BLaER1 (cell line): Measurements from ENCODE around the gene PRKCA.

Experiments
- H3K27ac ChIP-seq: shearing (Covaris generic); formaldehyde crosslinking; 2 replicates; pipeline ENCODE4 v1.8.1; 2022
- H3K27me3 ChIP-seq: shearing (Covaris generic); formaldehyde crosslinking; 2 replicates; pipeline ENCODE4 v1.8.1; 2022
- H3K36me3 ChIP-seq: shearing (Covaris generic); formaldehyde crosslinking; 2 replicates; pipeline ENCODE4 v1.8.1; 2022
- H3K4me1 ChIP-seq: shearing (Covaris generic); formaldehyde crosslinking; 2 replicates; pipeline ENCODE4 v1.8.1; 2022
- H3K4me2 ChIP-seq: shearing (Covaris generic); formaldehyde crosslinking; 2 replicates; pipeline ENCODE4 v1.8.1; 2022
- H3K4me3 ChIP-seq: shearing (Covaris generic); formaldehyde crosslinking; 2 replicates; pipeline ENCODE4 v1.8.1; 2022
- H3K9ac ChIP-seq: shearing (Covaris generic); formaldehyde crosslinking; 2 replicates; pipeline ENCODE4 v1.8.1; 2022
- H3K9me3 ChIP-seq: shearing (Covaris generic); formaldehyde crosslinking; 2 replicates; pipeline ENCODE4 v1.8.1; 2022
- H4K20me1 ChIP-seq: shearing (Covaris generic); formaldehyde crosslinking; 2 replicates; pipeline ENCODE4 v1.8.1; 2022
- Cebpa-rat ChIP-seq: shearing (Covaris generic); IDR thresholded peaks from 2 replicates; pipeline ENCODE4 v1.8.1; 2022

PRKCA gene

DNA sequence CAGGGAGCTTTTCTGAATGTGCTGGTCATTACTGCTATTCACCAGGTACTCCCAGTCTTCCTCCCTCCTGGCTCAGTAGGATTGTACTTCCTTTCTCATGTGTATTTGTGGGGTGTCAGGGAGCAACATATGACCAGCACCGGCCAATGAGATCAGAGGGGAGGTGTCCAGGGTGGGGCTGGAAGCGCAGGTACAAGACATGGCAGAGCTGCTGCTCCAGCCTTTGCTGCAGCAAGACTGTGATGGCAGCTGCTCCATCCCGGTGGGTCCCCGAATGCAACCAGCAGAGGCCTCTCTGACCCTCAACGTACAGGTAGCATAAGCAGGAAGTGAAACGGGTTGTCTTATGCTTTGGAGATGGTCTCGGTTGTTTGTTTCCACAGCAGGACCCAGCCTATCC is 478.7 kb downstream of the PRKCA start:
- Histone ChIP-seq H3K4me2 (peak overlapping the region; percentile 18; the same call in 1 of the 2 replicates), H3K9me3 (no peaks in the 10 kb centered on the region), H3K36me3 (no peaks in the 10 kb centered on the region), H3K27me3 (no peaks in the 10 kb centered on the region), H3K9ac (no peak overlapping the region), H3K4me1 (peaks cover 72% of the 10 kb centered on the region), H4K20me1 (no peaks in the 10 kb centered on the region), H3K4me3 (no peak overlapping the region), H3K27ac (no peak overlapping the region)
- TF ChIP-seq Cebpa-rat, result no peak

- no peaks in the 10 kb centered on the region for H4K20me1 ChIP-seq
- H3K9me3 ChIP-seq, result no peaks in the 10 kb centered on the region
- H3K36me3 ChIP-seq, result no peaks in the 10 kb centered on the region
- TF ChIP-seq Cebpa-rat, result peak; percentile 55; the same call in 1 of the 2 replicates
- H3K27me3 ChIP-seq, result no peaks in the 10 kb centered on the region
- peak overlapping the region; percentile 7 for H3K27ac ChIP-seq
- no peak overlapping the region for H3K4me3 ChIP-seq
- peaks cover 72% of the 10 kb centered on the region for H3K4me1 ChIP-seq
- H3K4me2 ChIP-seq, result peak overlapping the region; percentile 84
- H3K9ac ChIP-seq, result no peak overlapping the region
These were observed 480.4 kb downstream of the PRKCA start for GRCh38 chr17:66782851-66783250.

DNA sequence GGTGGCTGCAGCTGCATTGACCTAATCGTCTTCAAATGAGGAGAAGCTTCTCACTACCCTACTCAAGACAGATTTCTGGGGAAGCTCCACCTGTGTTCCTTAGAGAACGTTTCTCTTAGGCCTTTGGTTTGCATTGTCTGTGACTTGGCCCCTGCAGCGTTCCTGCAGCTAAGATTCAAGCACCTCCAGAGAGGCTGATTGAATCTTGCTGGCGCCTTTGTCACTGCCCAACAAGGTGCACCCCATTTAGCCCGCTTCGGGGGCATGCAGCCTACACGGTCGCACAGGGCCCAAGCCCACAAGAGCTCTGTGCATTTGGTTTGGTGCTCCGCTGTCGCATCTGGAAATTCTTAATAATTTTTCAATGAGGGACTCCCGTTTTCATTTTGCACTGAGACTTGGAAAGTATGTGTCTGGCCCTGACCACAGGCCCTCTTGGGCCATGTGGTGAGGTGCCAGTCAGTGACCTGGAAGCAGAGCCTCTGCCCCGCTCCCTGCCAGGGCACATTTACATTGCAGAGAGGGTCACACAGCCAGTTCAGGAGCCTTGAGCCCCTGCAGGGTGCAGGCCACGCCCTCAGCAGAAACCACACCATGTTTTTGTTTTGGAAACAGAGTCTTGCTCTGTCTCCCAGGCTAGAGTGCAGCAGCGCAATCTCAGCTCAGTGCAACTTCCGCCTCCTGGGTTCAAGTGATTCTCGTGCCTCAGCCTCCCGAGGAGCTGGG is 481.4 kb downstream of the PRKCA start:
- Histone ChIP-seq H3K4me1 (peaks cover 78% of the 10 kb centered on the region), H4K20me1 (no peaks in the 10 kb centered on the region), H3K9ac (no peak overlapping the region), H3K27me3 (no peaks in the 10 kb centered on the region), H3K9me3 (no peaks in the 10 kb centered on the region), H3K4me3 (no peak overlapping the region), H3K27ac (peak overlapping the region; percentile 89), H3K4me2 (peak overlapping the region; percentile 84), H3K36me3 (no peaks in the 10 kb centered on the region)
- TF ChIP-seq Cebpa-rat, result no peak

DNA sequence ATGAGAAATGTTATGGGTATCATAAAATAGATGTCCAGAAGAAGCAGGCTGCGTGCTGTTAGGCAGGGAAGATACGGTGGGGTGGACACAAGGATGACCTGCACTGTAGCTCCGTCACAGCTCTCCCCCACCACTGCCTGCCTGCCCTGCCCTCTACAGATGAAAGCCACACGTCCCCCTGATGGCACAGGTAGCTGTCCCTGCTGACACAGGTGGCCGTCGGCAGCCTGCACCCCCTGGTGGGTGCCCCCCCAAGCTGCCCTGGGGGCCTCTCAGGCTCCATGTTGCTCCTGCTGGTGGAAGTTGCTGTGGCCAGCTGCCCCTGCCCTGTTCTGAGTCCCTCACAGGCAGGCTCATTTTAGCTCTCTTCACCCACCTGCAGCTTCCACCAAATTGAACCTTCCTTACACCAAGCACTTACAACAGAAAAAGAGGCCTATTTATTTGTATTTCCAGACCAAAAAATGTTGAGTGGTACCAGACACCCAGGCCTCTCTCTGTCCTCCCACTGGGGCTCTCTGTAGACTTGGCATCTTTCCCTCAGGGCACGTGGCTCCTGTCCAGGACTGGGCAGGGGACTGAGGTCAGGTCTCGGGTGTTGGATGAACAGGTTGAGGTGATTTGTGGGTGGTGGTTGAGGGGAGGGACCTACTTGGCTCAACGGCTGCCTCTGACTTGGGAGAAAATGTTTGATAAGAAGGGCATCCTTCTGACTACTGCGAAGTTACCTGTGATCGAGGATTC is 482.4 kb downstream of the PRKCA start:
- Histone ChIP-seq H3K27me3 (no peaks in the 10 kb centered on the region), H3K4me3 (no peak overlapping the region), H4K20me1 (no peaks in the 10 kb centered on the region), H3K4me1 (peaks cover 88% of the 10 kb centered on the region), H3K4me2 (peak overlapping the region; percentile 84), H3K36me3 (no peaks in the 10 kb centered on the region), H3K27ac (peak overlapping the region; percentile 89), H3K9ac (peak overlapping the region; percentile 60; the same call in 1 of the 2 replicates), H3K9me3 (no peaks in the 10 kb centered on the region)
- no peak for TF ChIP-seq Cebpa-rat

GRCh38 chr17:66786107-66786506 is 483.7 kb downstream of the PRKCA start:
- H4K20me1 ChIP-seq, result no peaks in the 10 kb centered on the region
- peak overlapping the region; percentile 89 for H3K27ac ChIP-seq
- peaks cover 99% of the 10 kb centered on the region for H3K4me1 ChIP-seq
- H3K9me3 ChIP-seq, result no peaks in the 10 kb centered on the region
- H3K36me3 ChIP-seq, result no peaks in the 10 kb centered on the region
- peak overlapping the region; percentile 84 for H3K4me2 ChIP-seq
- TF ChIP-seq Cebpa-rat, result no peak
- peak overlapping the region; percentile 51; the same call in 1 of the 2 replicates for H3K9ac ChIP-seq
- H3K27me3 ChIP-seq, result no peaks in the 10 kb centered on the region
- no peak overlapping the region for H3K4me3 ChIP-seq

- H3K4me2 ChIP-seq, result peak overlapping the region; percentile 84
- H3K36me3 ChIP-seq, result no peaks in the 10 kb centered on the region
- no peaks in the 10 kb centered on the region for H3K9me3 ChIP-seq
- peaks cover 100% of the 10 kb centered on the region for H3K4me1 ChIP-seq
- no peak overlapping the region for H3K4me3 ChIP-seq
- H3K9ac ChIP-seq, result 0 out of 2 replicates have a peak overlapping the region, but pooled peaks have one; percentile 8
- no peaks in the 10 kb centered on the region for H4K20me1 ChIP-seq
- no peak for TF ChIP-seq Cebpa-rat
- H3K27me3 ChIP-seq, result no peaks in the 10 kb centered on the region
- H3K27ac ChIP-seq, result peak overlapping the region; percentile 89
These were observed 485.5 kb downstream of the PRKCA start for GRCh38 chr17:66787914-66788313.

DNA sequence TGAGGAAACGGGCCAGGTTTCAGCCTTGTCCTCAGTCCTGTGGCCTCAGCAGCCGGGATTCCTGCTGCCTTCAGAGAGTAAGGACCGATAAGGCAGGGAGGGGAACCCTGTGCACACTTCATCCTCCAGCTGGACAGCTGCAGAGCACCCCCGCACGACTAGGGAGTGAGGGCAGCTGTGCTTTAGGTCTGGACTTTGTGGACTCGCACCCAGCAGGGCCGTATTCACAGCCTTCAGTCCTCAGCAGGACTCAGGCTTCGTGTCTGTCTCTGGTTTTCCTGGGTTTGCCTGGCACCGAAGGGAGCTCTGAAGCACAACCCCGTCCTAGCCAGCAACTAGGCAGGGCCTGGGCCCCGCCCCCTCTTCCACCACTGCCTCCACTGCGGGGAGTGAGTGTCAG is 486.7 kb downstream of the PRKCA start:
- no peaks in the 10 kb centered on the region for H4K20me1 ChIP-seq
- H3K36me3 ChIP-seq, result no peaks in the 10 kb centered on the region
- H3K9me3 ChIP-seq, result no peaks in the 10 kb centered on the region
- H3K4me3 ChIP-seq, result no peak overlapping the region
- H3K27ac ChIP-seq, result peak overlapping the region; percentile 89
- TF ChIP-seq Cebpa-rat, result no peak
- H3K27me3 ChIP-seq, result no peaks in the 10 kb centered on the region
- peaks cover 92% of the 10 kb centered on the region for H3K4me1 ChIP-seq
- H3K9ac ChIP-seq, result peak overlapping the region; percentile 51; the same call in 1 of the 2 replicates
- peak overlapping the region; percentile 84 for H3K4me2 ChIP-seq

GRCh38 chr17:66789961-66790437 is 487.6 kb downstream of the PRKCA start:
- no peaks in the 10 kb centered on the region for H4K20me1 ChIP-seq

DNA sequence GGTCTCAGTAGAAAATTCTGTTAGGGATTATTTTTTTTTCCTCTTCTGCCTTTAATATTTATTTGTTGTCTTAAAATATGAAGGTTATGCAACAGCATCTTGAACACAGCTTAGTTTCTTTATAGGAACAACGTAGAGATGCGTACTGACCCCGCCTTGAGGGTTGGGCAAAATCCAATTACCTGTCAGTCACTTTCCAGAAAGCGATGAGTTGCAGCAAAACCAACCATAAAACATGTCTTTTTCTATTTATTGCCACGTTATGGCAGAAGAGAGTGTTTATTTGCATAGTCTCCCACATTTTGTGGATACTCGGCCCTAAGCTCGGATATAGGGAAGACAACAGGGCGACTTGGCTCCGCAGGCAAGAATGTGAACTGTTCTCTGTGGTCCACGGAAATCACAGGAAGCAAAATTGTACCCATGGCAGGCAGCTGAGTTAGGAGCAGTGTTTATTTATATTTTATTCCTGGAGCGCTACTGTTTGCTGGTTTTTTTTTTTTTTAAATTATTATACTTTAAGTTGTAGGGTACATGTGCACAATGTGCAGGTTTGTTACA is 488.2 kb downstream of the PRKCA start:
- Histone ChIP-seq H3K4me2 (peak overlapping the region; percentile 84), H3K36me3 (no peaks in the 10 kb centered on the region), H3K4me1 (peaks cover 77% of the 10 kb centered on the region), H3K9ac (peak overlapping the region; percentile 70), H4K20me1 (no peaks in the 10 kb centered on the region), H3K9me3 (no peaks in the 10 kb centered on the region), H3K27ac (peak overlapping the region; percentile 89), H3K27me3 (no peaks in the 10 kb centered on the region), H3K4me3 (0 out of 2 replicates have a peak overlapping the region, but pooled peaks have one; percentile 21)
- TF ChIP-seq Cebpa-rat, result no peak

More at GRCh38 chr17:66789961-66790437, 487.6 kb downstream of the PRKCA start:
- H3K36me3 ChIP-seq, result no peaks in the 10 kb centered on the region
- H3K4me1 ChIP-seq, result peaks cover 83% of the 10 kb centered on the region
- peak overlapping the region; percentile 89 for H3K27ac ChIP-seq
- H3K9me3 ChIP-seq, result no peaks in the 10 kb centered on the region
- H3K27me3 ChIP-seq, result no peaks in the 10 kb centered on the region
- H3K4me3 ChIP-seq, result peak overlapping the region; percentile 21; the same call in 1 of the 2 replicates
- H3K4me2 ChIP-seq, result peak overlapping the region; percentile 84
- peak overlapping the region; percentile 70 for H3K9ac ChIP-seq
- TF ChIP-seq Cebpa-rat, result no peak
